GM19351 (cell line): ENCODE measurements around the gene SORT1.
"Not testable (repeated sequence)": the region's sequence is repeated elsewhere in the genome, so short reads cannot be mapped to it uniquely, and the experiment has no call there.

ENCODE experiments used
- ATAC-seq: cut with Tn5 transposase; IDR thresholded peaks from one replicate; pipeline ENCODE4 v1.9.1; 2021; ENCODE audit warnings: mild to moderate bottlenecking, moderate library complexity; ENCODE audit not compliant: unreplicated experiment

Gene SORT1

DNA sequence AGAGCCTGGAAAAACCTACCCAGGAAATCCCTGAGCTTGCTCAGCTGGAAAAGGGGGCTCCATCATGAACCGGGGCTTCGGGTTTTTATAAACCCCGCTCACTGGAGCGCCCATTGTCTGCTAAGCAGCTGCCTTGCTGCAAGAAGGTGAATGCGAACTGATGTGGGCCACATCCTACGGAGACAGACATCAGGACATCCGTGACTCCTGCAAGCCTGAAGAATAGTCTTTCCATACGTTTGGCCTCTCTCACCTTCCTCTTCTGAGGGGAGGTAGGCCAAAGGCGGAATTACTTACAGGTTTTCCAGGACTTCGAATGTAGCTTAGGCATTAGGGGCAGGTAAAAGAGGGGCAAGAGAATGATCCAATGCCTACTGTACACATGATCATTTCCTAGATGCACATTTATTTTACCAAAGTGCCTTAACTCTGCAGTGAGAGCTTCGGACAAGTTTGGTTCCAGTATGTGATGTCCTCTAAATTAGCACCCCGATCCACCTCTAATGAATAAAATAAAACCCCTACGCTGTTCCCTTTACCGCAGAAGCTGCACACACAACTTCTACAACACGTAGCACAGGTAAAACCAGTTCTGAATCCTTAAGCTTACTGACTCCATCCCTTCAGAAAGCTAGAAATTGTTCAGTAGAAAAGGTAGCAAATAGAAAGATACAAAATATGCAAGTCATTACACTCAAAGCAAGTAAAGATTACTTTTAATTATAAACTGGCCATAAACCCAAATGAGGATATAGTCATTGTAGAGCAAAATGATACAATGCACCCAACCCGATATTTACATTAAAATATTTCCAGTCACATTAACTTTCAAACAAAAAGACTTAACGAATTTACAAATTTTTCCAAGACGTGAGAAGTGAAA lies 866 bp upstream of the SORT1 start:
- no peak for ATAC-seq

- ATAC-seq, result no peak
These were observed 692 bp downstream of the SORT1 start for GRCh38 chr1:109396871-109397580.

GRCh38 chr1:109396513-109396839 lies 1.2 kb downstream of the SORT1 start:
- ATAC-seq, result no peak

GRCh38 chr1:109395602-109396512 lies 1.9 kb downstream of the SORT1 start:
- ATAC-seq, result no peak

GRCh38 chr1:109395282-109395599 lies 2.5 kb downstream of the SORT1 start:
- ATAC-seq, result not testable (repeated sequence)

GRCh38 chr1:109394591-109395281 lies 3.0 kb downstream of the SORT1 start:
- no peak for ATAC-seq

GRCh38 chr1:109393617-109394233 lies 4.0 kb downstream of the SORT1 start:
- ATAC-seq, result no peak

DNA sequence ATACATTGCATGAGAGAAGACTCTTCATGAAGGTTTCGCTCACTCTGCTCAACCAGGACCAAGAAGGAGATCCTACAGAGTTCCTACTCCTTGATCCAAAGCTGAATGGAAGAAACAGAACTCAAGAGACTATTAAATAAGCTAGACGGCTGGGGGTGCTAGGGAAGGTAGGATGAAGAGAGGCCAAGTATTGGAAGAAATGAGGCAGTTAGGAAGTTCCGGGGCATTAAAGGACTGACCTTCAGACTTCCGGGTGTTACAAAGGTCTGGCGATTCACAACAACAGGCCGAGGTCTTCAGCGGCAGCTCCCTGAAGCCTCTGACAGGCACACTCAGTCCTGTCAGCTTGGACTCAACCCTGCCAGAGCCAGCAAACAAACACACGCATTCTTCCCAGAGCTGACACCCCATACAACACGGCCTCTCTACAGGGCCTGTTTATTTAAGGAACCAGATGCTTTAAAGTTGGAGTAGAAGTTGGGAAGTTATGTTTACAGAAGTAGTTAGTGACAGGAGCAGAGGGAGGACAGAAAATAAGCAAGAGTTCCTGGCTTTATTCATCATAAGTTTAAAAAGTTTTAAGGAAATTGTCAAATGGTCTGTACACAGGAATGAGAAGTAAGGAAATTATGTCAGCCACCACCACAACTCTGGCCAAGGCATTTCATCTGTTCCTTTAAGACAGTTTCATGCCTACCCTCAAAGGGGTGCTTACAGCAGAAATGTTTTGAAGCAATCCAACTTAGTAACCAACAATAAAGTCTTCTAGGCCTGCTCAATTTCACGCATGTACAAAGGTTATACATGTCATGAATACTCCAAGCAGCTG lies 4.7 kb downstream of the SORT1 start:
- no peak for ATAC-seq

- peak; percentile 18 for ATAC-seq
These were observed 5.5 kb downstream of the SORT1 start for GRCh38 chr1:109392037-109392787.

DNA sequence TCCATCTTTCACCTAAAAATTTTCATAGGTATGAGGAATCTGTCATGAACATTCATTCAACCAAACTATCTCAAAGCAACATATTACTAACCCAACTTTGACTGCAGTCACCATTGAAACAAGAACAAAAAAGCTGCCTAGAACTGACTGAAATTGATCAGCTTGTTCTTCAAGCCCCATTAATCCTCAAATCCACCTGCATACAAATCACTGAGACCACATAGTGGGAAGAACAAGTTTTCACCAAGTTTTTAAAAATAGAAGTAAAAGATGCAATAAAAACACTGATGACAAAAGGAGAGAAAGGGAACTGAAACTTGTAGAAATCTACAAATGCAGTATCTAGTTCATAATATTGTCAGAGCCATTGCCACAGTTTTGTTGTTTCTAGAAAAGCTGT lies 6.1 kb downstream of the SORT1 start:
- ATAC-seq, result peak; percentile 86

GRCh38 chr1:109391157-109391556 lies 6.6 kb downstream of the SORT1 start:
- no peak for ATAC-seq

GRCh38 chr1:109389638-109390341 lies 7.9 kb downstream of the SORT1 start:
- ATAC-seq, result no peak

- ATAC-seq, result no peak
These were observed 8.7 kb downstream of the SORT1 start for GRCh38 chr1:109388884-109389637.

- ATAC-seq, result no peak
These were observed 9.5 kb downstream of the SORT1 start for GRCh38 chr1:109388208-109388711.

- no peak for ATAC-seq
These were observed 11.5 kb downstream of the SORT1 start for GRCh38 chr1:109386054-109386717.

DNA sequence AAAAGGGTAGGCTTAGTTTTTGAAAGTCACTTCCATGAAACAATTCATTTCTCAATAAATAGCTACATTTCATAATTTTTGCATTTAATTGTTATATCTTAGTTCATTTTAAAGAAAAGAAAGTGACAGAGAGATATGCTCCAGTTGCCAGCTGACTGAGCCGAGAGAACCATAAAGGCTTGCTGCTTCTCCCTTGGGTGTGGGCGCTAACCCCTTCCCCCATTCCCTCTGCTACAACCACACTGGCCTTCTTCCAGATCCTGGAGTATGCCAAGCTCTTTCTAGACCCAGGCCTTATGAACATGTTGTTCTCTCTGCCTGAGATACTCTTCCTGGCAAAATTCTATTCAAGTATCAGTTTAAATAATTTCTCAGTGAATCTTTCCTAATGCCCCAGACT lies 12.3 kb downstream of the SORT1 start:
- ATAC-seq, result no peak

GRCh38 chr1:109383854-109384253 lies 13.9 kb downstream of the SORT1 start:
- no peak for ATAC-seq
